ENCODE results near the gene XRN2. TPM values are rescaled to one million over a fixed set of nuclear protein-coding genes. Genes with fewer than 3 reads are reported as not detected.

The XRN2 gene, protein sequence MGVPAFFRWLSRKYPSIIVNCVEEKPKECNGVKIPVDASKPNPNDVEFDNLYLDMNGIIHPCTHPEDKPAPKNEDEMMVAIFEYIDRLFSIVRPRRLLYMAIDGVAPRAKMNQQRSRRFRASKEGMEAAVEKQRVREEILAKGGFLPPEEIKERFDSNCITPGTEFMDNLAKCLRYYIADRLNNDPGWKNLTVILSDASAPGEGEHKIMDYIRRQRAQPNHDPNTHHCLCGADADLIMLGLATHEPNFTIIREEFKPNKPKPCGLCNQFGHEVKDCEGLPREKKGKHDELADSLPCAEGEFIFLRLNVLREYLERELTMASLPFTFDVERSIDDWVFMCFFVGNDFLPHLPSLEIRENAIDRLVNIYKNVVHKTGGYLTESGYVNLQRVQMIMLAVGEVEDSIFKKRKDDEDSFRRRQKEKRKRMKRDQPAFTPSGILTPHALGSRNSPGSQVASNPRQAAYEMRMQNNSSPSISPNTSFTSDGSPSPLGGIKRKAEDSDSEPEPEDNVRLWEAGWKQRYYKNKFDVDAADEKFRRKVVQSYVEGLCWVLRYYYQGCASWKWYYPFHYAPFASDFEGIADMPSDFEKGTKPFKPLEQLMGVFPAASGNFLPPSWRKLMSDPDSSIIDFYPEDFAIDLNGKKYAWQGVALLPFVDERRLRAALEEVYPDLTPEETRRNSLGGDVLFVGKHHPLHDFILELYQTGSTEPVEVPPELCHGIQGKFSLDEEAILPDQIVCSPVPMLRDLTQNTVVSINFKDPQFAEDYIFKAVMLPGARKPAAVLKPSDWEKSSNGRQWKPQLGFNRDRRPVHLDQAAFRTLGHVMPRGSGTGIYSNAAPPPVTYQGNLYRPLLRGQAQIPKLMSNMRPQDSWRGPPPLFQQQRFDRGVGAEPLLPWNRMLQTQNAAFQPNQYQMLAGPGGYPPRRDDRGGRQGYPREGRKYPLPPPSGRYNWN
- 10 to 100 TPM; 56.7 to 81.4 (median 73.0) TPM for total RNA-seq

GRCh38 chr20:21303061-21303871 lies at the start of gene XRN2:
XRN2 (plus strand) TSS chr20:21303331; CDS start chr20:21303399, 68 bp downstream.
- no peak for TF ChIP-seq CTCF (IDR thresholded peaks at IDR 0.05; ENCODE audit: low read depth)

- TF ChIP-seq CTCF (IDR thresholded peaks at IDR 0.05; ENCODE audit: low read depth) = no peak
These were observed 45.9 kb upstream of the XRN2 start for GRCh38 chr20:21257192-21257591.

DNA sequence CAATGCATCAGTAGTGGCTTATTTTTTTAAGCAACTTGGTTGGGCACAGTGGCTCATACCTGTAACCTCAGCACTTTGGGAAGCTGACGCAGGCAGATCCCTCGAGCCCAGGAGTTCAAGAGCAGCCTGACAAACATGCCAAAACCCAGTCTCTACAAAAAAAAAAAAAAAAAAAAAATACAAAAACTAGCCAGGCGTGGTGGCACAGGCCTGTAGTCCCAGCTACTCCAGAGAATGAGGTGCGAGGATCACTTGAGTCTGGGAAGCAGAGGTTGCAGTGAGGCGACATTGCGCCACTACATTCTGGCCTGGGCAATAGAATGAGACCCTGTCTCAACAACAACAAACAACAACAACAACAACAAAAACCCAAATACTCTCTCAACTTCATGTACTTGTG lies 44.7 kb upstream of the XRN2 start:
- no peak for TF ChIP-seq CTCF (IDR thresholded peaks at IDR 0.05; ENCODE audit: low read depth)

DNA sequence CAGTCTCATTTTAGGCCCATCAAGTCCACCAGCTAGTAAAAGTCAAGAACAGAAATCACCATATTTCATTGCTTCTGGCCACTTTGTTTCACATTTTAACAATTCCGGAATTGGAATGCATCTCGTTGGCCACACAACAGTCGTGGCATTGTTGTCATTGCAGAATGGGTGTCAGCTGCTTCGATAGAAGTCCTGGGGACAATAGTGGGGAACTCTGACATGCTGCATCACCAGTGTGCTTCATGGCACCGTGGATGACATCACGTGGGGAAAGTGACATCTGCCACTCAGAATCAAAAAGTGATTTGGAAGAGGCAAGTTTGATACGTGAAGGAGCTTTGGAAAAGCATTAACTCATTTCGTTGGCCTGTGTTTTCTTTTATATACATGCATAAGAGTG lies 43.8 kb upstream of the XRN2 start:
- TF ChIP-seq CTCF (IDR thresholded peaks at IDR 0.05; ENCODE audit: low read depth) = no peak

DNA sequence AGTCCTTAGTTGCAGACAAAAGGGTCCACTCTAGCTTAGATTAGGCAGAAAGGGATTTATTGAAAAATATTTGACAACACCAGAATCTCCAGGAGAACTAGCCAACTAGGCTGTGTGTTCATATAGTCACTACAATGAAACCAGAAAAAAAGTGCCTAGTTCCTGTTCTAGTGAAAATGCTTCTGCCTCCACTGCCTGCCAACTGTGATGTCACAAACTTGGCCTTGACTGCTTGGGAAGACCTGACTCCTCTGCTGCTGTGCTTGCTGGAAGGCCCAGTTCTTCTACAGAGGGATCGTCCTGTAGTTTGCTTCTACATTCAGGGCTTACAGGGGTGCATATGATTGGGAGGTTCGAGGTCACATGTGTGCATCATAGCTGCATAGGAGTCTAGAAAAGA lies 40.3 kb upstream of the XRN2 start:
- TF ChIP-seq CTCF (IDR thresholded peaks at IDR 0.05; ENCODE audit: low read depth) = no peak

DNA sequence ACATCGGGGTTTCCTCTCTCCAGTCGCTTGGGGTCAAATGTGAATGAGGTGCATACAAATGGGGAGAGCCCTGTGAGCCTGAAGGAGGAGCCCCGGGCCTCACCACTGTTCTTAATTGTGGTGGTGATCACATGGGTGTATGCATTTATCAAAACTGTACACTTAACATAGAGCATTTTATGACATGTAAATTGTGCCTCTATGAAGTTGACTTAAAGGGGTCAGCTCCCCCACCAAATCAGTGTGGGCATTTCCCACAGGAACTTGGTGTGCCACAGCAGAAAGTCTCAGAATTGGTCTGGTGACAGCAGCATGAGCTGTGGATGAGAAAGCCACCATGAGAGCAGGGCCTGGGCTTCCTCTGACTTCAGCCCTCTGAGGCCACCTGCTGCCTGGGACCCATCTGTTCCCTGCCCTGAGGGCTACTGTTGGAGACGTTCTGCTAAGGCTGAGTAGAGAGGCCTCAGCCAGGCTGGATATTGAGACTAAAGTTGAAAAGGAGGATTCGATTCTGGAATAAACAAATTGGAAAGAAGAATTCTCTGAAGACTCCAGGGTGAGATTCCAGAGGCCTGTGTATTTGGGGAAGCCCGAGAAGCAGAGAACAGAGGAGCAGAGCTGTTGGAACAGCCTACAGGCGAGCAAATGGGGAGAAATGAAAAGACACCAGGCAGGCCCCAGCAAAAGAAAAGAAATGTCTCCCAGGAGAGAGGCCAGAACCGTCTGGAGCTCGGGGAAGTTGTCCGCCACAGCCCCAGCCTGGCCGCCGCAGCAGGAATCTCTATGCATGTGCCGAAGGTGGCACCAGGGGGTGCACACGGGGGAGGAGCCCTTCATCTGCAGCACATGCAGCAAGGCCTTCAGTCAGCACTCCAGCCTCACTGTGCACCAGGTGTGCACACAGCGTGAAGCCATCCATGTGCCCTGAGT lies 37.6 kb upstream of the XRN2 start:
- no peak for TF ChIP-seq CTCF (IDR thresholded peaks at IDR 0.05; ENCODE audit: low read depth)

All from subcutaneous adipose tissue (tissue), 4 donors.